ENCODE data around the gene VPS39. TPM values are rescaled to one million over a fixed set of nuclear protein-coding genes. Genes with fewer than 3 reads are reported as not detected.

Gene VPS39
- total and polyA plus RNA-seq, 9 of the 15 experiments (the other 6 are each of a cell fraction or from before 2014, with no cell fraction given): 3.2 to 37.3 (median 21.8) TPM

DNA sequence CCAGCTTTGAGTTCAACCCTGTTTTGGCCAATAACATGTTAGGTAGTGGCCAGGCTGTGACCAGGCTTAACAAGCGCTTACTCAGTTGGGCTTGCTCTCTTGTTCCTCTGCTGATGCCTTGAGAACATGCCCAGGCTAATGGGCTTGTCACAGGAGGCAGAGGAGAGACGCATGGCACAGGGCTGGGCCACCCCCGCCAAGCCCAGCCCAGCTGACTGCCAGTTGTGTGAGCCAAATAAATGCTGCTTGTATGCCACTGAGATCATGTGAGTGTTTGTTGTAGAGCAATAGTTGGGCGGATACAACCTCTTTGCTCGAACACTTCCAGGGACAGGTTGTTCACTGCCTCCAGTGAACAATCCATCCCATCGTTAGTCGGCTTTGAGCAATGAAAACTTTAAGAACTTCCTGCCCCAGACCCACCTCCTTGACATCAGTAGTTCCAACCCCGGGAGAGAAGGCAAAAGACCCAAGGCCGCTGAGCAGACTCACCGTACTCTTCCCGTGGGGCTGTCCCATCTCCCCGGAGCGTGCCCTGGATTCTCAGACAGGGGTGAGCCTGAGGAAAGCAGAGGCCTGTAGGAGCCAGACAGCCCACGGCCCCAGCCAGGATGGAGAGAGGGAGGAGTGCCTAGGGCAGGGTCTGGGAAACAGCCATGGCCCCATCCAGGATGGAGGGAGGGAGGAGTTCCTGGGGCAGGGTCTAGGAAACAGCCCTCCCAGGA, 55.7 kb downstream of the VPS39 start:
- ATAC-seq (no peak), DNase-seq (ENCODE audit: extremely low read depth in 1 of 4, low spot score in 3 of 4) (no peak), FAIRE-seq (no peak)
- CTCF ChIA-PET (ENCODE audit: low intra/inter-chr PET ratio): no interaction called here
- in situ Hi-C loops (cut with MboI): no loop called here
- POLR2A ChIA-PET: interaction anchor here (0.6 kb wide), 1 partner anchor 57 kb away, joined by 3 read pairs; no protein-coding TSS in a partner anchor
- Histone ChIP-seq H3K27me3 (ENCODE audit: control insufficient read depth in 2 of 2, insufficient read depth in 2 of 2, low read length in 2 of 2) (peaks cover 0 to 32% of the 10 kb centered on the region in 2 experiments; a peak in 4 of 5 replicates), H3K9ac (ENCODE audit: insufficient read depth in 1 of 2, low read depth in 2 of 2, low read length in 2 of 2) (no peak overlapping the region), H3K4me1 (replicated peaks in 1 of 2; ENCODE audit: control insufficient read depth in 2 of 2, insufficient read depth in 2 of 2, low read length in 2 of 2) (peaks cover 5 to 20% of the 10 kb centered on the region in 2 experiments; a peak in 2 of 5 replicates), H4K20me1 (replicated peaks; ENCODE audit: control insufficient read depth, insufficient read depth, low read length) (0 out of 2 replicates have a peak, but pooled peaks cover 6% of the 10 kb centered on the region), H3K36me3 (ENCODE audit: control insufficient read depth, insufficient read depth, low read length) (no peaks in the 10 kb centered on the region), H3K4me2 (ENCODE audit: insufficient read depth, low read length) (no peak overlapping the region), H3K9me1 (ENCODE audit: control insufficient read depth, insufficient read depth, low read length) (peaks cover 3% of the 10 kb centered on the region), H3K9me3 (replicated peaks; ENCODE audit: control insufficient read depth, insufficient read depth, low read depth, low read length) (no peaks in the 10 kb centered on the region), H3K27ac (ENCODE audit: extremely low read depth, low read depth, low read length) (no peak overlapping the region), H3K4me3 (no peak overlapping the region), H2AFZ (ENCODE audit: low read depth, low read length) (no peak overlapping the region), H3K79me2 (ENCODE audit: control insufficient read depth, insufficient read depth, low read length) (no peaks in the 10 kb centered on the region)
- intact Hi-C loops (cut with micrococcal nuclease): no loop called here
- 40% methylated on average over 14 of the region's 14 CpGs for WGBS (ENCODE audit: insufficient coverage, low coverage, missing lambda C conversion rate)
- no TSS peak for BruUV-seq (replicated peaks)
- TF ChIP-seq SRSF9 (IDR thresholded peaks at IDR 0.05; ENCODE audit: borderline replicate concordance, low read depth, low read length) (no peak), RBM15 (IDR thresholded peaks at IDR 0.05; ENCODE audit: insufficient read depth, low read length) (no peak), MYNN (IDR thresholded peaks at IDR 0.05) (no peak), MYNN (CRISPR knock-in tag; IDR thresholded peaks at IDR 0.05) (no peak), ZNF311 (CRISPR knock-in tag; IDR thresholded peaks at IDR 0.05) (no peak)
- TF ChIP-seq, protein P1, sequence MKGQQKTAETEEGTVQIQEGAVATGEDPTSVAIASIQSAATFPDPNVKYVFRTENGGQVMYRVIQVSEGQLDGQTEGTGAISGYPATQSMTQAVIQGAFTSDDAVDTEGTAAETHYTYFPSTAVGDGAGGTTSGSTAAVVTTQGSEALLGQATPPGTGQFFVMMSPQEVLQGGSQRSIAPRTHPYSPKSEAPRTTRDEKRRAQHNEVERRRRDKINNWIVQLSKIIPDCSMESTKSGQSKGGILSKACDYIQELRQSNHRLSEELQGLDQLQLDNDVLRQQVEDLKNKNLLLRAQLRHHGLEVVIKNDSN (CRISPR knock-in tag; IDR thresholded peaks at IDR 0.05): no peak

Data from K562 (cell line).